ENCODE data around the gene CENPP.

- TF ChIP-seq CTCF (IDR thresholded peaks at IDR 0.05) = no peak
- no peak for TF ChIP-seq SMC3 (IDR thresholded peaks at IDR 0.05)
- TF ChIP-seq EHMT2 (IDR thresholded peaks at IDR 0.05; ENCODE audit: low read depth) = no peak
- TF ChIP-seq JUN (IDR thresholded peaks at IDR 0.05) = no peak
- no peak for TF ChIP-seq EP300 (IDR thresholded peaks at IDR 0.05)
- no peak for TF ChIP-seq HOXB5 (CRISPR knock-in tag; IDR thresholded peaks at IDR 0.05)
- no peak for TF ChIP-seq BHLHE40 (IDR thresholded peaks at IDR 0.05; ENCODE audit: low read depth, low read length)
Measured at GRCh38 chr9:92599938-92600461, 274.2 kb downstream of the CENPP start.

All from A549 (cell line).